Spinal cord (tissue), 10 donors: ENCODE results near the gene REN. TPM values are rescaled to one million over a fixed set of nuclear protein-coding genes. Genes with fewer than 3 reads are reported as not detected.

ENCODE experiments used
- DNase-seq, 6 donors: peaks; one replicate each; pipeline versions ENCODE4 v3.0.0 to v3.0.0-alpha.2; 2013 to 2015; ENCODE audit warnings: low spot score in 6 of 6, low read depth in 4 of 6
- H3K27ac ChIP-seq: one replicate; pipeline ENCODE4 v1.5.1; 2013; ENCODE audit warnings: low read depth, low read length, control low read depth
- H3K27me3 ChIP-seq: one replicate; pipeline ENCODE4 v1.6.1; 2013; ENCODE audit warnings: low read length; ENCODE audit not compliant: control insufficient read depth, insufficient read depth
- H3K36me3 ChIP-seq: one replicate; pipeline ENCODE4 v1.6.1; 2013; ENCODE audit warnings: low read length; ENCODE audit not compliant: control insufficient read depth, insufficient read depth
- H3K4me1 ChIP-seq: one replicate; pipeline ENCODE4 v1.6.1; 2013; ENCODE audit warnings: low read length; ENCODE audit not compliant: control insufficient read depth, insufficient read depth
- H3K4me3 ChIP-seq: one replicate; pipeline ENCODE4 v1.5.1; 2013; ENCODE audit warnings: low read depth, low read length, control low read depth
- H3K9me3 ChIP-seq: one replicate; pipeline ENCODE4 v1.6.1; 2013; ENCODE audit warnings: low read length; ENCODE audit not compliant: control insufficient read depth, insufficient read depth
- WGBS: methylation state at CpG from one replicate; pipeline ENCODE4 v1.1.5; 2013; ENCODE audit warnings: missing lambda C conversion rate; ENCODE audit not compliant: insufficient coverage; 5-methylcytosine and 5-hydroxymethylcytosine counted together
- polyA plus RNA-seq, 2 donors: library from polyadenylated mRNA; unstranded; fragments of 120-200 nt; gene quantifications; one replicate each; pipeline ENCODE4 v1.2.1, GENCODE V29; 2013; ENCODE audit not compliant: insufficient read length in 2 of 2
- total RNA-seq, 2 donors: library from RNA; depleted of rRNA in 1 of 2; stranded (reverse); fragments of 120-200 nt in 1 of 2; fragments of >200 nt in 1 of 2; gene quantifications; one replicate each; pipeline versions ENCODE4 v1.2.3 to v1.2.4, GENCODE V29; 2013 to 2014
- donor health status: healthy.

Gene REN
- total and polyA plus RNA-seq, 4 donors = 0.17 to 0.39 TPM; not detected in 2

GRCh38 chr1:204161609-204162493 lies 4.3 kb downstream of the REN start:
- no peaks in the 10 kb centered on the region for H3K36me3 ChIP-seq
- no peak overlapping the region for H3K4me3 ChIP-seq
- WGBS = 81% methylated on average over 12 of the region's 14 CpGs
- H3K4me1 ChIP-seq = no peaks in the 10 kb centered on the region
- no peaks in the 10 kb centered on the region for H3K9me3 ChIP-seq
- H3K27ac ChIP-seq = no peak overlapping the region
- DNase-seq = no peak
- no peaks in the 10 kb centered on the region for H3K27me3 ChIP-seq

- no peaks in the 10 kb centered on the region for H3K27me3 ChIP-seq
- H3K4me3 ChIP-seq = no peak overlapping the region
- WGBS = 54% methylated on average over 6 of the region's 6 CpGs
- no peak overlapping the region for H3K27ac ChIP-seq
- no peaks in the 10 kb centered on the region for H3K36me3 ChIP-seq
- no peak for DNase-seq
- H3K9me3 ChIP-seq = no peaks in the 10 kb centered on the region
- no peaks in the 10 kb centered on the region for H3K4me1 ChIP-seq
These were observed 8.2 kb downstream of the REN start for GRCh38 chr1:204157962-204158361.

GRCh38 chr1:204155881-204156280 lies 10.3 kb downstream of the REN start:
- WGBS = 96% methylated on average over 6 of the region's 10 CpGs
- no peaks in the 10 kb centered on the region for H3K27me3 ChIP-seq

GRCh38 chr1:204154568-204155255 lies 11.4 kb downstream of the REN start:
- WGBS = 94% methylated on average over 12 of the region's 15 CpGs
- H3K4me1 ChIP-seq = peaks cover 24% of the 10 kb centered on the region
- no peak for DNase-seq
- H3K27me3 ChIP-seq = no peaks in the 10 kb centered on the region
- H3K9me3 ChIP-seq = no peaks in the 10 kb centered on the region
- H3K4me3 ChIP-seq = no peak overlapping the region
- no peaks in the 10 kb centered on the region for H3K36me3 ChIP-seq
- H3K27ac ChIP-seq = no peak overlapping the region

More at GRCh38 chr1:204155881-204156280, 10.3 kb downstream of the REN start:
- H3K9me3 ChIP-seq = no peaks in the 10 kb centered on the region
- no peak overlapping the region for H3K4me3 ChIP-seq
- no peak overlapping the region for H3K27ac ChIP-seq
- no peak for DNase-seq
- H3K4me1 ChIP-seq = peaks cover 14% of the 10 kb centered on the region
- H3K36me3 ChIP-seq = no peaks in the 10 kb centered on the region

- no peaks in the 10 kb centered on the region for H3K9me3 ChIP-seq
- H3K27ac ChIP-seq = no peak overlapping the region
- peaks cover 31% of the 10 kb centered on the region for H3K4me1 ChIP-seq
- H3K4me3 ChIP-seq = no peak overlapping the region
- peaks cover 4% of the 10 kb centered on the region for H3K36me3 ChIP-seq
- H3K27me3 ChIP-seq = no peaks in the 10 kb centered on the region
- DNase-seq = no peak
- 100% methylated on average over 4 of the region's 5 CpGs for WGBS
These were observed 12.5 kb downstream of the REN start for GRCh38 chr1:204153667-204154066.

GRCh38 chr1:204152310-204153044 lies 13.7 kb downstream of the REN start:
- Histone ChIP-seq H3K4me3 (peak overlapping the region; percentile 63), H3K4me1 (peaks cover 39% of the 10 kb centered on the region), H3K27me3 (no peaks in the 10 kb centered on the region), H3K36me3 (peaks cover 4% of the 10 kb centered on the region), H3K27ac (no peak overlapping the region), H3K9me3 (no peaks in the 10 kb centered on the region)
- 29% methylated on average over 23 of the region's 25 CpGs for WGBS
- DNase-seq = no peak

- DNase-seq = peak in 3 of 6 donors; percentile 38 to 83 (median 78)
- peak within 1 kb of the TSS; percentile 63 for H3K4me3 ChIP-seq
- no peaks in the 10 kb centered on the region for H3K9me3 ChIP-seq
- peak within 1 kb of the TSS; percentile 47 for H3K27ac ChIP-seq
- H3K27me3 ChIP-seq = no peaks in the 10 kb centered on the region
- WGBS = 0% methylated on average over 83 of the region's 94 CpGs
- peaks cover 45% of the 10 kb centered on the region for H3K4me1 ChIP-seq
- H3K36me3 ChIP-seq = peaks cover 10% of the 10 kb centered on the region
These were observed 14.4 kb downstream of the REN start, which contains the start of gene ETNK2 for GRCh38 chr1:204151552-204152309. Gene ETNK2 (minus strand): TSS chr1:204152044. CDS start chr1:204151852, 192 bp downstream.

- Histone ChIP-seq H3K9me3 (no peaks in the 10 kb centered on the region), H3K36me3 (peaks cover 12% of the 10 kb centered on the region), H3K4me3 (peak overlapping the region; percentile 59), H3K27me3 (no peaks in the 10 kb centered on the region), H3K4me1 (peaks cover 45% of the 10 kb centered on the region), H3K27ac (peak overlapping the region; percentile 47)
- WGBS = 10% methylated on average over 24 of the region's 33 CpGs
- DNase-seq = peak in 2 of 6 donors; percentile 10 to 45
These were observed 15.2 kb downstream of the REN start for GRCh38 chr1:204150702-204151551.
